GM12801 (cell line): ENCODE measurements around the gene TMEM52.

Experiments
- TF ChIP-seq, protein P1 (sequence below): IDR thresholded peaks from one replicate; pipeline ENCODE4 v1.5.1; 2011; ENCODE audit warnings: control low read depth; ENCODE audit not compliant: insufficient read length; ENCODE audit errors: extremely low read depth

Gene TMEM52

DNA sequence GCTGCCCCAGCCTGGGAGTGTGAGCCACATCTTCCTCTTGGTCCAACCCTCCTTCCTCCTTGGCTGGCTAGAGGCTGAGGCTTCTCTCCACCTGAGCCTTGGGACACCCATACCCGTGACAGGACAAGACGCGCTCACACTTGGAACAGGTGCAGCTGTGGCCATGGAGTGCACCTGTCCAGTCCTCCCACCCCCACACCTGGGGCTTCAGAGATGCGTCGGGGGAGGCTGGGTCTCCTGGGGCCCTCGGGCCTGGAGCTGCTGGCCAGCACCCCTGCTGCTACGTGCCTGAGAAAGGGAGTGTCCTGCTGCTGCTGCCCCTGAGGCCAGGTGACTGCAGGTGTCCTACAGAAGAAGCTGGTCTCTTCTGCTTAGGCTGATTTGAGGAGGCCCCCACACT lies 37.0 kb upstream of the TMEM52 start:
- TF ChIP-seq, protein P1, sequence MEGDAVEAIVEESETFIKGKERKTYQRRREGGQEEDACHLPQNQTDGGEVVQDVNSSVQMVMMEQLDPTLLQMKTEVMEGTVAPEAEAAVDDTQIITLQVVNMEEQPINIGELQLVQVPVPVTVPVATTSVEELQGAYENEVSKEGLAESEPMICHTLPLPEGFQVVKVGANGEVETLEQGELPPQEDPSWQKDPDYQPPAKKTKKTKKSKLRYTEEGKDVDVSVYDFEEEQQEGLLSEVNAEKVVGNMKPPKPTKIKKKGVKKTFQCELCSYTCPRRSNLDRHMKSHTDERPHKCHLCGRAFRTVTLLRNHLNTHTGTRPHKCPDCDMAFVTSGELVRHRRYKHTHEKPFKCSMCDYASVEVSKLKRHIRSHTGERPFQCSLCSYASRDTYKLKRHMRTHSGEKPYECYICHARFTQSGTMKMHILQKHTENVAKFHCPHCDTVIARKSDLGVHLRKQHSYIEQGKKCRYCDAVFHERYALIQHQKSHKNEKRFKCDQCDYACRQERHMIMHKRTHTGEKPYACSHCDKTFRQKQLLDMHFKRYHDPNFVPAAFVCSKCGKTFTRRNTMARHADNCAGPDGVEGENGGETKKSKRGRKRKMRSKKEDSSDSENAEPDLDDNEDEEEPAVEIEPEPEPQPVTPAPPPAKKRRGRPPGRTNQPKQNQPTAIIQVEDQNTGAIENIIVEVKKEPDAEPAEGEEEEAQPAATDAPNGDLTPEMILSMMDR: no peak

DNA sequence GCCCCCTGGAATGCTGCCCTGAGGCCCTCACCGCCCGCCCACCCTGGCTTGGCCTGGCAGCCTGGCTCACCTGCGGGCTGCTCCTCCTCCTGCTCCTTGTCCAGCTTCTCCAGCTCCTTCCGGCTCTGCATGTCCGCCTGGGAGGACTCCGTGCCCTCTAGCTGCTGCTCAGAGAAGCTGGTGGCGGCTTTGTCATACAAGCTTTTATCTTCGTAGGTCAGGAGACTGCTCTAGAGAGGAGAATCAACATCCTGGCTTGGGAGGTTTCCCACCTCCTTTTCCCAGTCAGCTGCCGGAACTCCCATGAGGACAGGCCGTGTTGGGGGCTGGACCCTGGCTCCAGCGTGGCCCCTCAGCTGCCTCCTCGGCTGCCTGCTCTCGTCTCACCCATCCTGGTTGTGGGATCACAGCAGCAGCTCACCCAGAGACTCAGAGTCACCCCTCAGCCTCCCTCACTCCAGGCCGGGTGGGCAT lies 36.6 kb upstream of the TMEM52 start:
- TF ChIP-seq, protein P1: no peak

DNA sequence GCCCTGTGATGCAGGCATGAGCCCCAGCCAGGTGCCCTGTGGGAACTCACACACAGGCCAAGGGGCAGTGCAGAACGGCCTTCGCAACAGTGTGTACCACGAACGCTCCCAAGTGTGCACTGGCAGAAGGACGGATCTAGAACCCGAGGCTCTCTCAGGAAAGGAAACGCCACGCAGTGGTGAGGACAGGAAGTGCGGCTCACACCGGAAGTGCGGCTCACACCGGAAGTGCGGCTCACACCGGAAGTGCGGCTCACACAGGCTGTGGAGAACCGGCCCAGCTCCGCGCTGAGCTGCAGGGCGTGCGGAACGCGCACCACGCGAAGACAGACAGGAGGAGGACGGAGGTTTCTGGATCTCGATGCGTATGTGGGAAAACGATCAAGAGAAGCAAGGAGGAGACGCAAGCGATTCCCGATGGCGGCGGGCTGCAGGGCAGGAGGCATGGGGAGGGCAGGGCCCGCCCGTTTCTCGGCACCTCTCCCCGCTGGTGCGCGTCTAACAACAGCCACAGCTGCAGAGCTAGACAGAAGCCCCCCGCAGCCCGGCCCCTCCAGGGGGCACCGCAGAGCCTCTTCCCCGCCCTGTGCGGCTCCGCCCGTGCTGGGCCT lies 35.9 kb upstream of the TMEM52 start:
- TF ChIP-seq, protein P1: no peak

DNA sequence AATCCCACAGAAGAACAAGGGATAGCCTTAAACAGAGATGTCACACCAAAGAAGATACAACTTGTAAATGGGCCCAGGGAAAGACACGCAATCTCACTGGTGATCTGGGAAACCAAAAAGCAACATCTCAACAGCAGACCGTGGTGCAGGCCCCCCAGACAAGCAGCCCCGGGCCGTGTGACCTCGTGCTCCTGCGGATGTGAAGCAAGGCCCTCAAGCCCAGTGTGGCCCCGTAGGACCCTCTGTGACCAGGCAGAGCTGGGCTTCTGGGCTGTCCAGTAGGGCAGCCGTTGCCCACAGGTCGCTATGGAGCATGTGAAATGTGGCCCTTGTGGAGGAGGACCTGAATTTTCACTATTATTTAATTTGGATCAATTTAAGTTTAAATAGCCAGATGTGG lies 34.9 kb upstream of the TMEM52 start:
- TF ChIP-seq, protein P1: no peak

DNA sequence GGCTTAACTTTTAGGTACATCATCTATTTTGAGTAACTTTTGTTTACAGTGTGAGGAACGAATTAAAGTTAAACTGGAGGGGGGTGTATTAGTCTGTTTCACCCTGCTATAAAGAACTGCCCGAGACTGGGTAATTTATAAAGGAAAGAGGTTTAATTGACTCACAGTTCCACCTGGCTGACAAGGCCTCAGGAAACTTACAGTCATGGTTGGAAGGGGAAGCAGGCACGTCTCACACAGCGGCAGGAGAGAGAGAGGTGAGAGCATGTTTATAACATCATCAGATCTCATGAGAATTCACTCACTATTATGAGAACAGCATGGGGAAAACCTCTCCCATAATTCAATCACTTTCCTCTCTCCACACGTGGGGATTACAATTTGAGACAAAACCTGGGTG lies 31.9 kb upstream of the TMEM52 start:
- TF ChIP-seq, protein P1: no peak

DNA sequence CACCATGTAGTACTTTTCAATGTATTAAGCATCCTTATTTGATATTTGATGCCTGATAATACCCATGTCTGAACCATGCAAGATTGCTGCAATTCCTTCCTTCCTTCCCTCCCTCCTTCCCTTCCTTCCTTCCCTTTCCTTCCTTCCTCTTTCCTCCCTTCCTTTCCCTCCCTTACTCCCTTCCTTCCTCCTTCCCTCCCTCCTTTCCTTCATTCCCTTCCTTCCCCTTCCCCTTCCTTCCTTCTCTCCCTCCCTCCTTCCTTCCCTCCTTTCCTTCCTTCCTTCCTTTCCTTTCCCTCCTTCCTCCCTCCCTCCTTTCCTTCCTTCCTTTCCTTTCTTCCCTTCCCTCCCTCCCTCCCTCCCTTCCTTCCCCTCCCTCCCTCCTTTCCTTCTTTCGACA lies 29.7 kb upstream of the TMEM52 start:
- TF ChIP-seq, protein P1: no peak

DNA sequence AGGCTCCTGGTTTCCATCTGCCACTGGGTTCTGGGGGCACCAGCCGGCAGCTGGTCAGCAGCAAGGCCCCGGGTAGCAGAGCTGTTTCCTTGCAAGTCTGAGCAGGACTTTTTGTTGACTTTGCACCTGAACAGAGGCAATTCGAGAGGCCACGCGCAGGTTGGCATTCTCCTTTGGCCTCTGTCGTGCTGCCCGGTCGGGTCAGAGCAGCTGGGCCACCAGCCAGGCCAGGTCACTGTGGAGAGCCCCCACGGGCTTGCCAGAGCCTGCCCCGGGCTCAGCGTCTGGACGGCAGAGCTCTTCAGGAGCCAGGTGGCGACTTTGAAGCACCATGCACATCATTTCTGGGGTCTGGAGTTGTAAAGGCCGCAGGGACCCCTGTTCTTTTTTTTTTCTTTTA lies 28.4 kb upstream of the TMEM52 start:
- TF ChIP-seq, protein P1: no peak
